CD14-positive monocyte (primary cell): ENCODE measurements around the gene DISP1. TPM values are rescaled to one million over a fixed set of nuclear protein-coding genes. Genes with fewer than 3 reads are reported as not detected.

Experiments used
- DNase-seq, 3 donors: peaks; one replicate each; pipeline ENCODE4 v3.0.0-alpha.2; 2011 to 2022
- H2AFZ ChIP-seq: 2 replicates; pipeline ENCODE4 v1.6.0; 2012; ENCODE audit warnings: mild to moderate bottlenecking, low read depth, low read length, inconsistent platforms; ENCODE audit not compliant: insufficient read depth, poor library complexity, severe bottlenecking
- H3K27ac ChIP-seq, 2 donors: 1 replicate in 1 of 2; 2 replicates in 1 of 2; pipeline ENCODE4 v1.5.1; 2012 to 2013; ENCODE audit warnings: low read length in 2 of 2, control low read depth in 1 of 2, inconsistent platforms in 1 of 2, low read depth in 1 of 2, mild to moderate bottlenecking in 1 of 2
- H3K27me3 ChIP-seq, 2 donors: one replicate each; pipeline versions ENCODE4 v1.6.0 to v1.6.1; 2011 to 2013; ENCODE audit warnings: low read length in 2 of 2; ENCODE audit not compliant: control insufficient read depth in 2 of 2, insufficient read depth in 2 of 2
- H3K36me3 ChIP-seq, 2 donors: replicated peaks in 1 of 2; 1 replicate in 1 of 2; 2 replicates in 1 of 2; pipeline versions ENCODE4 v1.5.1 to v1.6.1; 2012 to 2013; ENCODE audit warnings: low read length in 2 of 2, control low read depth in 1 of 2, inconsistent platforms in 1 of 2, mild to moderate bottlenecking in 1 of 2; ENCODE audit not compliant: insufficient read depth in 2 of 2, control insufficient read depth in 1 of 2
- H3K4me1 ChIP-seq, 2 donors: 1 replicate in 1 of 2; 2 replicates in 1 of 2; pipeline versions ENCODE4 v1.5.1 to v1.6.1; 2012 to 2013; ENCODE audit warnings: low read length in 2 of 2, control low read depth in 1 of 2, inconsistent platforms in 1 of 2, mild to moderate bottlenecking in 1 of 2, moderate library complexity in 1 of 2; ENCODE audit not compliant: insufficient read depth in 2 of 2, control insufficient read depth in 1 of 2
- H3K4me2 ChIP-seq: replicated peaks from 2 replicates; pipeline ENCODE3; 2012; ENCODE audit warnings: low read length, moderate library complexity, mild to moderate bottlenecking; ENCODE audit not compliant: poor library complexity, severe bottlenecking; ENCODE audit errors: extremely low read depth
- H3K4me3 ChIP-seq, 3 experiments: fragments of 200-600 bp in 1 of 3; sonication (generic) in 1 of 3; replicated peaks in 1 of 3; 1 replicate in 2 of 3; 2 replicates in 1 of 3; pipeline ENCODE4 v1.5.1; 2011 to 2013; ENCODE audit warnings: low read length in 3 of 3, mild to moderate bottlenecking in 3 of 3, control low read depth in 2 of 3, low read depth in 2 of 3, inconsistent platforms in 1 of 3, moderate library complexity in 1 of 3
- H3K79me2 ChIP-seq: 2 replicates; pipeline ENCODE4 v1.6.0; 2012; ENCODE audit warnings: mild to moderate bottlenecking, control low read depth, inconsistent platforms, low read length, moderate library complexity; ENCODE audit not compliant: insufficient read depth
- H3K9ac ChIP-seq: 2 replicates; pipeline ENCODE4 v1.6.0; 2017; ENCODE audit warnings: low read length, mild to moderate bottlenecking; ENCODE audit not compliant: insufficient read depth, poor library complexity, severe bottlenecking
- H3K9me3 ChIP-seq, 2 donors: replicated peaks in 1 of 2; 1 replicate in 1 of 2; 2 replicates in 1 of 2; pipeline versions ENCODE4 v1.5.1 to v1.6.1; 2012 to 2013; ENCODE audit warnings: low read length in 2 of 2, control low read depth in 1 of 2; ENCODE audit not compliant: control insufficient read depth in 1 of 2, insufficient read depth in 1 of 2
- H4K20me1 ChIP-seq: 2 replicates; pipeline ENCODE4 v1.6.0; 2012; ENCODE audit warnings: mild to moderate bottlenecking, low read length, control low read depth, moderate library complexity; ENCODE audit not compliant: insufficient read depth
- H3K27ac Mint-ChIP-seq, 7 donors: one replicate each; pipeline ENCODE4 v1.8.0; 2020; ENCODE audit warnings: mild to moderate bottlenecking in 7 of 7, mixed read lengths in 7 of 7, moderate library complexity in 6 of 7, inconsistent platforms in 2 of 7
- H3K27me3 Mint-ChIP-seq, 3 donors: one replicate each; pipeline ENCODE4 v1.8.0; 2021 to 2022; ENCODE audit warnings: low read depth in 3 of 3, mild to moderate bottlenecking in 3 of 3, mixed read lengths in 3 of 3, moderate library complexity in 3 of 3, inconsistent platforms in 1 of 3
- H3K36me3 Mint-ChIP-seq, 2 donors: one replicate each; pipeline ENCODE4 v1.8.0; 2020; ENCODE audit warnings: mixed read lengths in 2 of 2, inconsistent platforms in 1 of 2, mild to moderate bottlenecking in 1 of 2
- H3K4me1 Mint-ChIP-seq: one replicate; pipeline ENCODE4 v1.8.0; 2020; ENCODE audit warnings: mild to moderate bottlenecking, mixed read lengths
- H3K4me3 Mint-ChIP-seq, 2 donors: one replicate each; pipeline ENCODE4 v1.8.0; 2020; ENCODE audit warnings: mild to moderate bottlenecking in 2 of 2, mixed read lengths in 2 of 2, moderate library complexity in 1 of 2
- H3K9me3 Mint-ChIP-seq, 7 donors: one replicate each; pipeline ENCODE4 v1.8.0; 2020 to 2022; ENCODE audit warnings: mixed read lengths in 7 of 7, mild to moderate bottlenecking in 6 of 7, moderate library complexity in 6 of 7, inconsistent platforms in 2 of 7
- WGBS: methylation state at CpG from one replicate; pipeline ENCODE4 v1.1.5; 2013; ENCODE audit warnings: missing lambda C conversion rate; ENCODE audit not compliant: insufficient coverage; 5-methylcytosine and 5-hydroxymethylcytosine counted together
- intact Hi-C, 2 donors: fragments of 100-400 bp; cut with micrococcal nuclease; formaldehyde crosslinking; loops; one replicate each; pipeline versions ENCODE4 v1.15.0 to v1.15.1; 2023
- polyA plus RNA-seq, 3 donors: library from polyadenylated mRNA; depleted of rRNA in 1 of 3; unstranded in 2 of 3; stranded (reverse) in 1 of 3; fragments of 300-500 nt in 2 of 3; fragments of >200 nt in 1 of 3; fragmentation: Illumina TruSeq in 2 of 3; gene quantifications; 1 replicate in 2 of 3; 2 replicates in 1 of 3; pipeline ENCODE4 v1.2.3, GENCODE V29; 2012 to 2021
- TF ChIP-seq, protein P1 (sequence below): fragments of 200-600 bp; IDR thresholded peaks from one replicate; pipeline ENCODE4 v1.8.0; 2022; ENCODE audit warnings: antibody characterized with exemption, mild to moderate bottlenecking

DISP1 gene
- polyA plus RNA-seq, 3 donors: 0.34 to 2.1 (median 0.61) TPM

DNA sequence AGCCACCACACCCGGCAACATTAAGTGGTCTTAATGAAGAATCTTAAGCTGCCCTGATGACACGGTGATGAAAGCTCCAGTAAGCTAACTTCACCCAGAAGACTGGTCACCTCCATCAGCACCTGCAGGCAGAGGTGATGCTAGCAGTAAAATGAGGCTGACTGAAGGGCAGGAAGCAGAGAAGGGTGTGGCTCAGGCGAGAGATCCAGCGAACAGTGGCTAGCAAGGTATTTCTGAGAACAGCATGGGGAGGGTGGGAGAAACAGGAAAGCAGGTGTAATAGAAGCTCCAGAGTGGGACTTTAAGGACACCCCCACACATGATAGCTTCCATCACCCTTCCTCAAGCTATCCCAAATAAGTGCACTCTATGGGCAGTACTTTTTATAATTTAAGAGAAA, 15.9 kb upstream of the DISP1 start:
- Mint-ChIP-seq H3K27me3 (peaks cover 1 to 6% (median 3%) of the 10 kb centered on the region in 3 donors), H3K36me3 (no peaks in the 10 kb centered on the region), H3K4me3 (no peak overlapping the region), H3K27ac (peak overlapping the region in 1 of 7 donors; percentile 21), H3K4me1 (no peaks in the 10 kb centered on the region), H3K9me3 (peaks cover 0 to 2% (median 0%) of the 10 kb centered on the region in 7 donors)
- Histone ChIP-seq H3K9me3 (no peaks in the 10 kb centered on the region), H4K20me1 (no peaks in the 10 kb centered on the region), H3K4me3 (no peak overlapping the region), H3K27me3 (no peaks in the 10 kb centered on the region), H3K36me3 (no peaks in the 10 kb centered on the region), H3K27ac (no peak overlapping the region), H2AFZ (no peak overlapping the region), H3K79me2 (no peaks in the 10 kb centered on the region), H3K9ac (no peak overlapping the region), H3K4me2 (no peak overlapping the region), H3K4me1 (no peaks in the 10 kb centered on the region)
- DNase-seq: no peak
- TF ChIP-seq, protein P1, sequence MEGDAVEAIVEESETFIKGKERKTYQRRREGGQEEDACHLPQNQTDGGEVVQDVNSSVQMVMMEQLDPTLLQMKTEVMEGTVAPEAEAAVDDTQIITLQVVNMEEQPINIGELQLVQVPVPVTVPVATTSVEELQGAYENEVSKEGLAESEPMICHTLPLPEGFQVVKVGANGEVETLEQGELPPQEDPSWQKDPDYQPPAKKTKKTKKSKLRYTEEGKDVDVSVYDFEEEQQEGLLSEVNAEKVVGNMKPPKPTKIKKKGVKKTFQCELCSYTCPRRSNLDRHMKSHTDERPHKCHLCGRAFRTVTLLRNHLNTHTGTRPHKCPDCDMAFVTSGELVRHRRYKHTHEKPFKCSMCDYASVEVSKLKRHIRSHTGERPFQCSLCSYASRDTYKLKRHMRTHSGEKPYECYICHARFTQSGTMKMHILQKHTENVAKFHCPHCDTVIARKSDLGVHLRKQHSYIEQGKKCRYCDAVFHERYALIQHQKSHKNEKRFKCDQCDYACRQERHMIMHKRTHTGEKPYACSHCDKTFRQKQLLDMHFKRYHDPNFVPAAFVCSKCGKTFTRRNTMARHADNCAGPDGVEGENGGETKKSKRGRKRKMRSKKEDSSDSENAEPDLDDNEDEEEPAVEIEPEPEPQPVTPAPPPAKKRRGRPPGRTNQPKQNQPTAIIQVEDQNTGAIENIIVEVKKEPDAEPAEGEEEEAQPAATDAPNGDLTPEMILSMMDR: no peak
- 100% methylated on average over 2 of the region's 4 CpGs for WGBS
- intact Hi-C loops: no loop called here

DNA sequence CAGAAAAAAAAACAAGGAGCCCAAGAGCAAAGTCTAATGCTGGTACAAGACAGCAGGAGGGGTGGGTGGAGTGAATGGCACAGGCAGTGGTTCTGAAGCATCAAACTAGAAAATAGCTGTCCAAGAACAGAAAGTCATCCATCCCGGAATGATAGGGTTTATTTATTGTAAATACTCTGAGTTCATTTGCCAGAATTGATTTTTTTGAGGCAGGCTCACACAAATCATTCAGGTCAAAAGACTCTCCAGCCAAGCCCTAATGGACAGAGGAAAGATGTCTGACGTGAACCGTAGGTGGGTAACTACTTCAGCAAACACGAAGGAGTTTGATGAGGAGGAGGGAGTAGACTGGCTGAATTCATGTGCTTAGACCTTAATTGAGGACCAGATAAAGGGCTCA, 13.8 kb upstream of the DISP1 start:
- no peaks in the 10 kb centered on the region for H3K27me3 ChIP-seq
- H3K4me3 ChIP-seq: no peak overlapping the region
- TF ChIP-seq, protein P1: no peak
- H3K27ac ChIP-seq: no peak overlapping the region
- H3K36me3 Mint-ChIP-seq: no peaks in the 10 kb centered on the region
- no peaks in the 10 kb centered on the region for H3K36me3 ChIP-seq
- H3K4me3 Mint-ChIP-seq: no peak overlapping the region
- peaks cover 0 to 1% (median 0%) of the 10 kb centered on the region in 7 donors for H3K9me3 Mint-ChIP-seq
- no peaks in the 10 kb centered on the region for H3K9me3 ChIP-seq
- peaks cover 3 to 9% (median 4%) of the 10 kb centered on the region in 3 donors for H3K27me3 Mint-ChIP-seq
- no peak for DNase-seq
- H3K4me1 Mint-ChIP-seq: no peaks in the 10 kb centered on the region
- H3K27ac Mint-ChIP-seq: no peak overlapping the region
- intact Hi-C loops: no loop called here
- no peaks in the 10 kb centered on the region for H4K20me1 ChIP-seq
- no peak overlapping the region for H3K4me2 ChIP-seq
- H2AFZ ChIP-seq: no peak overlapping the region
- WGBS: 100% methylated on average over 2 of the region's 4 CpGs
- H3K9ac ChIP-seq: no peak overlapping the region
- H3K79me2 ChIP-seq: no peaks in the 10 kb centered on the region
- no peaks in the 10 kb centered on the region for H3K4me1 ChIP-seq
